CD4-positive, alpha-beta T cell treated with Interleukin-15 for 1 hour (primary cell): ENCODE measurements around the gene TMEM38B.
"Not testable (repeated sequence)": the region's sequence is repeated elsewhere in the genome, so short reads cannot be mapped to it uniquely, and the experiment has no call there.

Source experiments
- DNase-seq: peaks from one replicate; pipeline ENCODE4 v3.0.0-alpha.2; 2020

Gene TMEM38B

DNA sequence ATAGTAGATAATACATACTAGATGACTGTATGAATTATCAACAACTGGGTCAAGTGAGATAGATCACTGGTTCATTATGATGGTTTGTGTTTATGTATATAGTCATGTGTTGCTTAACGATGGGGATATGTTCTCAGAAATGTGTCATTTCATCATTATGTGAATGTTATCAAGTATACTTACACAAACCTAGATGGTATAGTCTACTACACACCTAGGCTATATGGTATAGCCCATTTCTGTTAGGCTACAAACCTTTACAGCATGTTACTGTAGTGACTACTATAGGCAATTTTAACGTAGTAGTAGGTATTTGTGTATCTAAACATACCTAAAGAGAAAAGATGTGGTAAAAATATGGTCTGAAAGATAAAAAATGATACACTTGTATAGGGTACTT lies 31.0 kb downstream of the TMEM38B start:
- DNase-seq: no peak

- not testable (repeated sequence) for DNase-seq
Measured at GRCh38 chr9:105728230-105728629, 33.9 kb downstream of the TMEM38B start.

GRCh38 chr9:105731420-105731819 lies 37.1 kb downstream of the TMEM38B start:
- not testable (repeated sequence) for DNase-seq

DNA sequence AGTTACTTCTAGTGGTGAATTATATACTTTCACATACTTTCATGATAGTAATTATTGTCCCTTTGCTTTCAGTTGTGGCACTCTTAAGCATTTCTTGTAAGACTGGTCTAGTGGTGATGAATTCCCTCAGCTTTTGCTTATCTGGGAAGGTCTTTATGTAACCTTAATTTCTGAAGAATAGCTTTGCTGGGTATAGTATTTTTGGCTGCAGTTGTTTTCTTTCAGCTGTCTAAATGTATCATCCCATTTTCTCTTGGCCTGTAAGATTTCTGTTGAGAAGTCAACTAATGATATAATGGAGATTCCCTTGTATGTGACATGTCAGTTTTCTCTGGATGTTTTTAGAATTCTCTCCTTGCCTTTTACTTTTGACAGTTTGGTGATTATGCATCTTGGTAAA lies 41.0 kb downstream of the TMEM38B start:
- DNase-seq: no peak

GRCh38 chr9:105737205-105737604 lies 42.9 kb downstream of the TMEM38B start:
- DNase-seq: no peak

DNA sequence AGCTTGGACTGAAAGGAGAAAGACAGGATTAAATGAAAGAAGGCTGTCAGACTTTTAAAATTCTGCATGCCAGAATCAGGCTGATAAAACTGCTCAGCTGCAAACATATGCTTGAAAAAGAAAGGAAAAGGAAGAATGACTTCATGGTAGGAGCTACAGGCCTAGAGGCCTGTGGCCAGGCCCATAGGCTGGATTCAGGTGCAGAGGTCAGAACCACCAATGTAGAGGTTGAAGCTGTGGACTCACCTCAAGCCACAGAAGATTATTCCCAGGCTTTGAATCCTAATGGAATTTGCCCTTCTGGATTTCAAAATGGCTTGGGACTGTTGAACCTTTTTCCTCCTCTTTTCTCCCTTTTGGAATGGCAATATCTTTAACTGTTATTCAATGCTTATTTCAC lies 47.7 kb downstream of the TMEM38B start:
- no peak for DNase-seq

DNA sequence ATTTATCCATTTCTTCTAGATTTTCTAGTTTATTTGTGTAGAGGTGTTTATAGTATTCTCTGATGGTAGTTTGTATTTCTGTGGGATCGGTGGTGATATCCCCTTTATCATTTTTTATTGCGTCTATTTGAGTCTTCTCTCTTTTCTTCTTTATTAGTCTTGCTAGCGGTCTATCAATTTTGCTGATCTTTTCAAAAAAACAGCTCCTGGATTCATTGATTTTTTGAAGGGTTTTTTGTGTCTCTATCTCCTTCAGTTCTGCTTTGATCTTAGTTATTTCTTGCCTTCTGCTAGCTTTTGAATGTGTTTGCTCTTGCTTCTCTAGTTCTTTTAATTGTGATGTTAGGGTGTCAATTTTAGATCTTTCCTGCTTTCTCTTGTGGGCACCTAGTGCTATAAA lies 53.0 kb downstream of the TMEM38B start:
- DNase-seq: not testable (repeated sequence)

GRCh38 chr9:105751761-105752160 lies 57.4 kb downstream of the TMEM38B start:
- no peak for DNase-seq

GRCh38 chr9:105757496-105758251 lies 63.3 kb downstream of the TMEM38B start:
- no peak for DNase-seq

DNA sequence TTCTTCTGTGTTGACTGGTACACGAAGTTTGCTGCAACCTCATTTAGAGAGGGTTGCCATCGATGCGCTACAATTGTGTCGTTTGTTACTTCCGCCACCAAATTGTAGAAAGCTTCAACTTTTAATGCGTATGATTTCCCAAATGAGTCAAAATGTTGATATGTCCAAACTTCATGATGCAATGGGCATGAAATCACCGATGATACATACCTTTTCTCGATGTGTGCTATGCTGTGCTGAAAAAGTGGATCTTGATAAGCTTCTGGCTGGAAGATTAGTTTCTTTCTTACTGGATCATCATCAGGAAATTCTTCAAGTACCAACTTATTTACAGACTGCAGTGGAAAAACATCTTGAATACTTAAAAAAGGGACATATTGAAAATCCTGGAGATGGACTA lies 65.7 kb downstream of the TMEM38B start:
- DNase-seq: no peak

DNA sequence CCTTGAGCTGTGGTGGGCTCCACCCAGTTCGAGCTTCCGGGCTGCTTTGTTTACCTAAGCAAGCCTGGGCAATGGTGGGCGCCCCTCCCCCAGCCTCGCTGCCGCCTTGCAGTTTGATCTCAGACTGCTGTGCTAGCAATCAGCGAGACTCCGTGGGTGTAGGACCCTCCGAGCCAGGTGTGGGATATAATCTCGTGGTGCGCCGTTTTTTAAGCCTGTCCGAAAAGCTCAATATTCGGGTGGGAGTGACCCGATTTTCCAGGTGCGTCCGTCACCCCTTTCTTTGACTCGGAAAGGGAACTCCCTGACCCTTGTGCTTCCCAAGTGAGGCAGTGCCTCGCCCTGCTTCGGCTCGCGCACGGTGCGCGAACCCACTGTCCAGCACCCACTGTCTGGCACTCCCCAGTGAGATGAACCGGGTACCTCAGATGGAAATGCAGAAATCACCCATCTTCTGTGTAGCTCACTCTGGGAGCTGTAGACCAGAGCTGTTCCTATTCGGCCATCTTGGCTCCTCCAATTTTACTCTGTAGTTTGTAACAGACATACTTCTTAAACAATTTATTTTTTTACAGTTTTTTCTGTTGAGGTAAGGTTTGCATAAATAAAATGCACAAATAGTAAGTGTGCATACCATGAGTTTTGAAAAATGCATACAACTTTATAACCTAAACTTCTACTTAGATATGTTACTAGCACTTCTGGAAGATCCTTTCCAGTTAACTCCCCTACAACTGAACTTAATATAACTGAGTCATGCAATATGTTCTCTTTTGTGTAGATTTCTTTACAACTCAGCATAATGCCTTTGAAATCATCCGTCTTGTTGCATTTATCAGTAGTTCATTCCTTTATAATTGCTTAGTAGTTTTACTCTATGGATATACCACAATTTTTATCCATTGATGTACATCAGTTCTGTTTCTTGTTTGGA lies 88.5 kb downstream of the TMEM38B start:
- DNase-seq: not testable (repeated sequence)

DNA sequence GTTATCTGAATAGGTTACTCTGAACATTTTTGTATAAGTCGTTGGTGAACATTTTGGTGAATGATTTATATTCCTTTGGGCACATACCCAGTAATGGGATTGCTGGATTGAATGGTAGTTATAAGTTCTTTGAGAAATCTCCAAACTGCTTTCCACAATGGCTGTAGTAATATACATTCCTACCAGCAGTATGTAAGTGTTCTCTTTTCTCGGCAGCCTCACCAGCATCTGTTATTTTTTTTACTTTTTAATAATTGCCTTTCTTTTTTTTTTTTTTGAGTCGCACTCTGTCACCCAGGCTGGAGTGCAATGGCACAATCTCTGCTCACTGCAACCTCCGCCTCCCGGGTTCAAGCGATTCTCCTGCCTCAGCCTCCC lies 89.1 kb downstream of the TMEM38B start:
- DNase-seq: not testable (repeated sequence)

GRCh38 chr9:105786796-105787195 lies 92.5 kb downstream of the TMEM38B start:
- not testable (repeated sequence) for DNase-seq

DNA sequence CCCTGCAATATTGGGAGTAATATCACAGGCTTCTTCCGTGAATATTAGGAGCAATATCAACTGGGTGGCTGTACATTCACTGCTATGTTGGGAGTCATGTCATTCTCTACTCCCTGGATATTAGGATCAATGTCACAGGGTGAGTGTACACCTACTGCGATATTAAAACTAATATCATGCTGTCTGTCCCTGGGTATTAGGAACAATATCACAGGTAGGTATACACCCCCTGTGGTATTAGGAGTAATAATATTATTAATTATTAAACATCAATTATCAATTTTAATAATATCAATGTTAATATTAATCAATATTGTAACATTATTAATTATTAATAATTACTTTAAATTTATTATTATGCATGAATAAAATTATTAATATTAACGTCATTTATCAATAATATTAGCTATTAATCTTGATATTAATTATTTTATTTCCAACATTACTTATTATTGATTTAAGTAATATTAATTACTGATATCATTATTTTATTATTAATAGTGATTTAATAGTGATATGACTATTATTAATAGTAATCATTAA lies 121.9 kb downstream of the TMEM38B start:
- no peak for DNase-seq

DNA sequence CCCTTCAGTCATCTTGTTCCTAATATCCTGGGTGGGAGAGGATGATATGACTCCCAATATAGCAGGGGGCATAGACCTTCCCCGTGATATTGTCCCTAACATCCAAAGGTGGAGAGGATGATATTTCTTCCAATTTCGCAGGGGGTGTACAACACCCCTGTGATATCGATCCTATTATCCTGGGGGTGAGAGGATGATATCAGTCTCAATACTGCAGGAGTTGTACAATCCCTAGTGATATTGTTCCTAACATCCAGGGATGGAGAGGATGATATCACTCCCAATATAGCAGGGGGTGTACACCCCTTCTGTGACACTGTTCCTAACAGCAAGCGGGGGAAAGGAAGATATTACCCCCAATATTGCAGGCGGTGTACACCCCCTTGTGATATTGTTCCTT lies 122.6 kb downstream of the TMEM38B start:
- DNase-seq: no peak

DNA sequence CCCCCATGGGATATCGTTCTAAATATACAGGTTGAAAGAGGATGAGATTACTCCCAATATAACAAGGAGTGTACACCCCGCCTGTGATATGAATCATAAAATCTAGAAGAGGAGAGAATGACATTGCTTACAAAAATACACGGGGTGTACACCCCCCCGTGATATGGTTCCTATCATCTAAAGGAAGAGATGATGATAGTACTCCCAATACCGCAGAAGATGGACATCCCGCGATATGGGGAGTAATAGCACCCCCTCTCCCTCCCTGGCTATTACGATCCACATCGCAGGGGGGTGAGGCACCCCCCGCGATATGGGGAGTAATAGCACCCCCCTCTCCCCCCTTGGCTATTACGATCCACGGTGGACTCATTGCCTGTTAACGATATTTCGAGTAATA lies 124.6 kb downstream of the TMEM38B start:
- DNase-seq: no peak

- no peak for DNase-seq
Measured at GRCh38 chr9:105822814-105823213, 128.5 kb downstream of the TMEM38B start.
